Glutamatergic neuron (in vitro differentiated cells): ENCODE measurements around the gene IFNL2. TPM values are rescaled to one million over a fixed set of nuclear protein-coding genes. Genes with fewer than 3 reads are reported as not detected.

Source experiments
- DNase-seq: peaks from one replicate; pipeline ENCODE4 v3.0.0; 2022
- H3K27ac Mint-ChIP-seq: one replicate; pipeline ENCODE4 v1.8.0; 2020; ENCODE audit warnings: mild to moderate bottlenecking, mixed read lengths, inconsistent platforms; ENCODE audit not compliant: unreplicated experiment
- H3K27me3 Mint-ChIP-seq: one replicate; pipeline ENCODE4 v1.8.0; 2020; ENCODE audit warnings: mild to moderate bottlenecking, moderate library complexity, mixed read lengths, inconsistent platforms; ENCODE audit not compliant: unreplicated experiment
- H3K36me3 Mint-ChIP-seq: one replicate; pipeline ENCODE4 v1.8.0; 2020; ENCODE audit warnings: mild to moderate bottlenecking, mixed read lengths, inconsistent platforms; ENCODE audit not compliant: unreplicated experiment
- H3K4me1 Mint-ChIP-seq: one replicate; pipeline ENCODE4 v1.8.0; 2020; ENCODE audit warnings: mild to moderate bottlenecking, low read depth, mixed read lengths, inconsistent platforms; ENCODE audit not compliant: unreplicated experiment
- H3K4me3 Mint-ChIP-seq: one replicate; pipeline ENCODE4 v1.8.0; 2020; ENCODE audit warnings: mild to moderate bottlenecking, mixed read lengths, inconsistent platforms; ENCODE audit not compliant: unreplicated experiment
- H3K9me3 Mint-ChIP-seq: one replicate; pipeline ENCODE4 v1.8.0; 2020; ENCODE audit warnings: mild to moderate bottlenecking, moderate library complexity, mixed read lengths, inconsistent platforms; ENCODE audit not compliant: unreplicated experiment
- total RNA-seq: library from RNA; stranded (reverse); fragmentation: NEBNext Ultra II Directional; extraction: Animal tissue kit (Norgen Biotek cat#: 25700); gene quantifications from one replicate; pipeline ENCODE4 v1.2.1, GENCODE V29; 2021; ENCODE audit not compliant: unreplicated experiment
- TF ChIP-seq, protein P1 (sequence below): fragments of 200-600 bp; sonication (generic); IDR thresholded peaks from one replicate; pipeline ENCODE4 v1.5.0; 2021; ENCODE audit not compliant: partially characterized antibody, unreplicated experiment

Gene IFNL2
- total RNA-seq, 1 donor from 2014 or later, result not detected

DNA sequence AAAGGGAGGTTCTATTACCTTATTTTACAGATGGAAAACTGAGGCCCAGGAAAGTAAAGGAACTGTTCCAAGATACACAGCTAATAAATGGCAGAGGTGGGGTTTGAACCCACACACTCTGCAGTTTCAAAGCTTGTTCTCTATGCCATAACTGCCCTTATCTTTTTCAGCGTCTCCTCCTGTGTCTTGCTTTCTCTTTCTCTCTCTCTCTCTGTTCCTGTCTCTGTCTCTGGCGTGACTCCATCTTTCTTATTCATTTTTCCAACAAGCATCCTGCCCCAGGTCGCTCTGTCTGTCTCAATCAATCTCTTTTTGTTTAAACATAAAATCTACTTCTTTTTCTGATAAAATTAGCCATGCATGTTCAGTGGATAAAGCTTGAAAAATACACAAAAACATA, 16.4 kb upstream of the IFNL2 start:
- peaks cover 6% of the 10 kb centered on the region for H3K27me3 Mint-ChIP-seq
- no peak overlapping the region for H3K27ac Mint-ChIP-seq

DNA sequence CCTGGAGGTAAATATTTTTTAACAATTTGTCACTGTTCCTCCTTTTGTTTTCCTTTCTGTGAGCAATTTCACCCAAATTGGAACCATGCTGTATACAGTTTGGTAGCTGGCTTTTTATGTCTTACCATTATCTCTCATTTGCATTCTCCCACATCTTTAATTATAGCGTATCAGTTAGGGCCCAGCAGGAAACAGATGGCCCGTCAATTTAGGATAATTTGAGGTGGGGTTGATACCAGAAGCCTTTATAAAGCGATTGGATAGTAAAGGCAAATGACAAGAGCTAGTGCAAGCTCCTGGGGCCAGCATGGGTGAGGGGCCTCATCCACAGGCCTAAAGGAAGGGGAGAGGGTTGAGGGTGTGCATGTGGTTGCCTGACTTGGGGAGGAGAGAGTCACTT, 15.7 kb upstream of the IFNL2 start:
- no peaks in the 10 kb centered on the region for H3K36me3 Mint-ChIP-seq
- H3K4me1 Mint-ChIP-seq, result no peaks in the 10 kb centered on the region
- H3K9me3 Mint-ChIP-seq, result peaks cover 4% of the 10 kb centered on the region
- DNase-seq, result no peak
- no peak overlapping the region for H3K4me3 Mint-ChIP-seq
- no peak overlapping the region for H3K27ac Mint-ChIP-seq
- peaks cover 6% of the 10 kb centered on the region for H3K27me3 Mint-ChIP-seq
- TF ChIP-seq, protein P1, sequence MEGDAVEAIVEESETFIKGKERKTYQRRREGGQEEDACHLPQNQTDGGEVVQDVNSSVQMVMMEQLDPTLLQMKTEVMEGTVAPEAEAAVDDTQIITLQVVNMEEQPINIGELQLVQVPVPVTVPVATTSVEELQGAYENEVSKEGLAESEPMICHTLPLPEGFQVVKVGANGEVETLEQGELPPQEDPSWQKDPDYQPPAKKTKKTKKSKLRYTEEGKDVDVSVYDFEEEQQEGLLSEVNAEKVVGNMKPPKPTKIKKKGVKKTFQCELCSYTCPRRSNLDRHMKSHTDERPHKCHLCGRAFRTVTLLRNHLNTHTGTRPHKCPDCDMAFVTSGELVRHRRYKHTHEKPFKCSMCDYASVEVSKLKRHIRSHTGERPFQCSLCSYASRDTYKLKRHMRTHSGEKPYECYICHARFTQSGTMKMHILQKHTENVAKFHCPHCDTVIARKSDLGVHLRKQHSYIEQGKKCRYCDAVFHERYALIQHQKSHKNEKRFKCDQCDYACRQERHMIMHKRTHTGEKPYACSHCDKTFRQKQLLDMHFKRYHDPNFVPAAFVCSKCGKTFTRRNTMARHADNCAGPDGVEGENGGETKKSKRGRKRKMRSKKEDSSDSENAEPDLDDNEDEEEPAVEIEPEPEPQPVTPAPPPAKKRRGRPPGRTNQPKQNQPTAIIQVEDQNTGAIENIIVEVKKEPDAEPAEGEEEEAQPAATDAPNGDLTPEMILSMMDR, result no peak

More for the DNA sequence above, 16.4 kb upstream of the IFNL2 start:
- H3K36me3 Mint-ChIP-seq, result no peaks in the 10 kb centered on the region
- peaks cover 2% of the 10 kb centered on the region for H3K9me3 Mint-ChIP-seq
- DNase-seq, result no peak
- no peak overlapping the region for H3K4me3 Mint-ChIP-seq
- TF ChIP-seq, protein P1, result no peak
- H3K4me1 Mint-ChIP-seq, result no peaks in the 10 kb centered on the region

DNA sequence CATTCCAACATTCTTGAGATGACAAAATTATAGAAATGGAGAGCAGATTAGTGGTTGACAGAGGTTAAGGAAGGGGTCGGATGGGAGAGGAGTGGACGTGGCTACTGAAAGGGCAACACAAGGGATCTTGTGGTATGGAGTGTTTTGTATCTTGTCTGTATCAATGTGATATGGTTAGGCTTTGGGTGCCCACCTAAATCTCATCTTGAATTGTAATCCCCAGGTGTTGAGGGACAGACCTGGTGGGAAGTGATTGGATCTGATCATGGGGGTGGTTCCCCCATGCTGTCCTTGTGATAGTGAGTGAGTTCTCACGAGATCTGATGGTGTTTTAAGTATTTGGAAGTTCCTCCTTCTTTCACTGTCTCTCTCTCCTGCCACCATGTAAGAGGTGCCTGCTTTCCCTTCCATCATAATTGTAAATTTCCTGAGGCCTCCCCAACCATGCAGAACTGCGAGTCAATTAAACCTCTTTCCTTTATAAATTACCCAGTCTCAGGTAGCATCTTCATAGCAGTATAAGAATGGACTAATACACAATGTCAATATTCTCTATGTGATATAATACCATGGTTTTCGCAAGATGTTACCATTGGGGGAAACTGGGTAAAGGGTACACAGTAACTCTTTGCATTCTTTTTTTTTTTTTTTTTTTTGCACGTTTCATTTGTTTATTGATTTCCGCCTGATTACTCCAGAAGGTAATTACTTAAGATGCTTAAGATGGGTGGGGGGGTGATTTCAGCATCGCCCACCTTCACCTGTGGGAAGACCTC, 14.6 kb upstream of the IFNL2 start:
- no peak overlapping the region for H3K27ac Mint-ChIP-seq
- no peak overlapping the region for H3K4me3 Mint-ChIP-seq
- H3K36me3 Mint-ChIP-seq, result no peaks in the 10 kb centered on the region
- DNase-seq, result no peak
- TF ChIP-seq, protein P1, result no peak
- H3K4me1 Mint-ChIP-seq, result no peaks in the 10 kb centered on the region
- peaks cover 4% of the 10 kb centered on the region for H3K9me3 Mint-ChIP-seq
- peaks cover 6% of the 10 kb centered on the region for H3K27me3 Mint-ChIP-seq

- no peaks in the 10 kb centered on the region for H3K36me3 Mint-ChIP-seq
Measured at GRCh38 chr19:39254531-39255345, 13.5 kb upstream of the IFNL2 start.

More at GRCh38 chr19:39254531-39255345, 13.5 kb upstream of the IFNL2 start:
- Mint-ChIP-seq H3K27me3 (peaks cover 2% of the 10 kb centered on the region), H3K4me3 (no peak overlapping the region), H3K9me3 (peaks cover 4% of the 10 kb centered on the region), H3K4me1 (no peaks in the 10 kb centered on the region), H3K27ac (no peak overlapping the region)
- DNase-seq, result no peak
- TF ChIP-seq, protein P1, result no peak
